ENCODE data around the gene HSF2BP.

HSF2BP gene

DNA sequence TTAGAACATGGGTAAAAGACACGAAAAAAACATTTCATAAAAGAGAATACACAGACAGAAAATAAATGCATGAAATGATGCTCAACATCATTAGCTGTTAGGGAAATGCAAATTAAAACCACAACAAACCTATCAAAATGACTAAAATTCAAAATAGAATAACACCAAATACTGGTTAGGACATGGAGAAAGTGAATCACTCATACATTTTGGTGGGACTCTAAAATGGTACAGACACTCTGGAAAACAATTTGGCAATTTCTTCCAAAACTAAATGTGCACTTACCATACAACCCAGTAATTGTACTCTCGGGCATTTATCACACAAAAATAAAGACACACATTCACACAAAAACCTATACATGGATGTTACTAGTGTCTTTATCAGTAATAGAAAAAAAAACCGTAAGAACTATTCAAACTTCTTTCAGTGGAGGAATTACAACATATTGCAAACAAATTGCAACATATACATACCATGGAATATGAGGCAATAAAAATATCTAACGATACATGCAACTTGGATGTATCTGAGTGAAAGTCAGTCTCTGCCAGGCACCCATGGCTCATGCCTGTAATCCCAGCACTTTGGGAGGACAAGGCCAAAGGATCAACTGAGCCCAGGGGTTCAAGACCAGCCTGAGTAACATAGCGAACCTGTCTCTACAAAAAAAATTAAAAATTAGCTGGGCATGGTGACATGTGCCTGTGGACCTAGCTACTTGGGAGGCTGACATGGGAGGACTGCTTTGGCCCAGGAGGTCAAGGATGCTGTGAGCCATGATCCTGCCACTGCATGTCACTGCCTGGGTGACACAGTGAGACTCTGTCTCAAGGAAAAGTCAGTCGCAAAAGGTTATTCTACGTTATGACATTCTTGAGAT, 19.6 kb downstream of the HSF2BP start:
- TF ChIP-seq, protein P1, sequence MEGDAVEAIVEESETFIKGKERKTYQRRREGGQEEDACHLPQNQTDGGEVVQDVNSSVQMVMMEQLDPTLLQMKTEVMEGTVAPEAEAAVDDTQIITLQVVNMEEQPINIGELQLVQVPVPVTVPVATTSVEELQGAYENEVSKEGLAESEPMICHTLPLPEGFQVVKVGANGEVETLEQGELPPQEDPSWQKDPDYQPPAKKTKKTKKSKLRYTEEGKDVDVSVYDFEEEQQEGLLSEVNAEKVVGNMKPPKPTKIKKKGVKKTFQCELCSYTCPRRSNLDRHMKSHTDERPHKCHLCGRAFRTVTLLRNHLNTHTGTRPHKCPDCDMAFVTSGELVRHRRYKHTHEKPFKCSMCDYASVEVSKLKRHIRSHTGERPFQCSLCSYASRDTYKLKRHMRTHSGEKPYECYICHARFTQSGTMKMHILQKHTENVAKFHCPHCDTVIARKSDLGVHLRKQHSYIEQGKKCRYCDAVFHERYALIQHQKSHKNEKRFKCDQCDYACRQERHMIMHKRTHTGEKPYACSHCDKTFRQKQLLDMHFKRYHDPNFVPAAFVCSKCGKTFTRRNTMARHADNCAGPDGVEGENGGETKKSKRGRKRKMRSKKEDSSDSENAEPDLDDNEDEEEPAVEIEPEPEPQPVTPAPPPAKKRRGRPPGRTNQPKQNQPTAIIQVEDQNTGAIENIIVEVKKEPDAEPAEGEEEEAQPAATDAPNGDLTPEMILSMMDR (IDR thresholded peaks at IDR 0.05; ENCODE audit: low read depth, low read length), result no peak
- Histone ChIP-seq H3K36me3 (no peaks in the 10 kb centered on the region), H3K4me1 (no peaks in the 10 kb centered on the region), H3K27me3 (no peaks in the 10 kb centered on the region), H3K4me3 (ENCODE audit: low read depth, low read length) (no peak overlapping the region), H3K9me3 (no peaks in the 10 kb centered on the region)
- no peak for DNase-seq

- H3K4me3 ChIP-seq (ENCODE audit: low read depth, low read length), result no peak overlapping the region
- no peaks in the 10 kb centered on the region for H3K9me3 ChIP-seq
- DNase-seq, result no peak
- TF ChIP-seq, protein P1 (IDR thresholded peaks at IDR 0.05; ENCODE audit: low read depth, low read length), result no peak
- no peaks in the 10 kb centered on the region for H3K36me3 ChIP-seq
- H3K4me1 ChIP-seq, result no peaks in the 10 kb centered on the region
- H3K27me3 ChIP-seq, result no peaks in the 10 kb centered on the region
These were observed 21.6 kb downstream of the HSF2BP start for GRCh38 chr21:43637530-43638158.

DNA sequence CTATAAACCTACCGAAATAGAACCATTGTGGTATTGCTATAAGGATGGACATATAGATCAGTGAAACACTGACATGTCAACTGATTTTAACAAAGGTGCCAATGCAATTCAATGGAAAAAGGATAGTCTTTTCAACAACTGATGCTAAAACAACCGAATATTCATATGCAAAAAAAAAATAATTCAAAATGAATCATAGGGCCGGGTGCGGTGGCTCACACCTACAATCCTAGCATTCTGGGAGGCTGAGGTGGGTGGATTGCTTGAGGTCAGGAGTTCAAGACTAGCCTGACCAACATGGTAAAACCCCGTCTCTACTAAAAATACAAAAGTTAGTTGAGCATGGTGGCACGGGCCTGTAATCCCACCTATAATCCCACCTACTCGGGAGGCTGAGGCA, 23.9 kb downstream of the HSF2BP start:
- TF ChIP-seq, protein P1 (IDR thresholded peaks at IDR 0.05; ENCODE audit: low read depth, low read length), result no peak
- H3K4me1 ChIP-seq, result no peaks in the 10 kb centered on the region
- H3K9me3 ChIP-seq, result no peaks in the 10 kb centered on the region
- H3K27me3 ChIP-seq, result no peaks in the 10 kb centered on the region
- no peaks in the 10 kb centered on the region for H3K36me3 ChIP-seq
- DNase-seq, result no peak
- no peak overlapping the region for H3K4me3 ChIP-seq (ENCODE audit: low read depth, low read length)

- Histone ChIP-seq H3K4me1 (no peaks in the 10 kb centered on the region), H3K4me3 (ENCODE audit: low read depth, low read length) (no peak overlapping the region), H3K36me3 (no peaks in the 10 kb centered on the region), H3K27me3 (no peaks in the 10 kb centered on the region), H3K9me3 (no peaks in the 10 kb centered on the region)
- no peak for DNase-seq
- TF ChIP-seq, protein P1 (IDR thresholded peaks at IDR 0.05; ENCODE audit: low read depth, low read length), result no peak
These were observed 24.7 kb downstream of the HSF2BP start for GRCh38 chr21:43634618-43635017.

DNA sequence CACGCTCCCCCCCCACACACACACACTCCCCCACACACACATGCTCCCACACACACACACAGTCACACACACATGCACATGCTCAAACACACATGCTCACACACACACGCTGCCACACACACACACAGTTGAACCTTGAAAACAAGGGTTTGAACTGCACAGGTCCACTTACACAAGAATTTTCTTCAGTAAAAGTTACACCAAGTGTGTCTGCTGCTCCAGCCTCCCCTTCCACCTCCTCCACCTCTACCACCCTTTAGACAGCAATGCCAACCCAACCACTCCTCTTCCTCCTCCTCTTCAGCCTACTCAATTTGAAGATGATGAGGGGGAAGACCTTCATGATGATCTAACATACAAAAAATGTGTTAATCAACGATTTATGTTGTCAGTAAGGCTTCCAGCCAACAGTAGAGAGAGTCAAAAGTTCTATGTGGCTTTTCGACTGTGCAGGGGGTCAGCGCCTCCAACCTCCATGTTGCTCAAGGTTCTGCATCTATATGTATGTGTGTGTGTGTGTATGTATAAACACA, 26.8 kb downstream of the HSF2BP start:
- H3K4me1 ChIP-seq, result no peaks in the 10 kb centered on the region
- H3K4me3 ChIP-seq (ENCODE audit: low read depth, low read length), result no peak overlapping the region
- H3K36me3 ChIP-seq, result no peaks in the 10 kb centered on the region
- H3K9me3 ChIP-seq, result no peaks in the 10 kb centered on the region; the same call in 1 of the 2 replicates
- TF ChIP-seq, protein P1 (IDR thresholded peaks at IDR 0.05; ENCODE audit: low read depth, low read length), result no peak
- H3K27me3 ChIP-seq, result no peaks in the 10 kb centered on the region
- no peak for DNase-seq
